GM18868 (cell line): Measurements from ENCODE around the gene CCDC177.
"Not testable (repeated sequence)": the region's sequence is repeated elsewhere in the genome, so short reads cannot be mapped to it uniquely, and the experiment has no call there.

Experiments used
- ATAC-seq: cut with Tn5 transposase; IDR thresholded peaks from one replicate; pipeline ENCODE4 v1.9.1; 2021; ENCODE audit warnings: mild to moderate bottlenecking, moderate library complexity; ENCODE audit not compliant: unreplicated experiment

The CCDC177 gene

DNA sequence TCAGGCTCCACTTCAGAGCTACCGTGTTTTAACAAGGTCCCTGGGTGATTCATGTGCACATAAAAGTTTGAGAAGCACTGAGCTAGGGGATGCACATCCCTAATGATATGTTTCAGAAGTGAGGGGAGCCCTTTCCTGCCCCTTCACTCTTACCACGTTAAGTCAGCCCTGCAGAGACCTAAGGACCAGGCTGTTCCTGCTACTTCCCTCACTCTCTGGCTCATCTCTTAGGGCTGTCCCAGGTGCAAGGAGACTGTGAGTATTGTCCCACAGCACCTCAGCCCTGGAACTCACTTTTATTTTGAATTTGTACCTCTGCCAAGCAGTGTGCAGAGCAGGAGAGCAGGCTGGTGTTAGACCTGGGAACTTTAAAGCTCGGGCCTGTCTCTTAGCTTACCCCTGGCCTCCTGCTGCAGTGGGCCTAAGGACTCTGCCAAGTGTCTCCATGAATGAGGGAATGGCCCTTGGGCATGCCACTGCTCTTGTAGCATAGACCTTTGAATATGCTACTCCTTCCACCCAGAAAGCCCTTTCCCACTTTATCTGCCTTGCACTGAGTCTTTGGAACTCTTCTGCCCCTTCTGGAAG is 25.7 kb upstream of the CCDC177 start:
- ATAC-seq = no peak

- ATAC-seq = not testable (repeated sequence)
Measured at GRCh38 chr14:69599431-69599830, 24.8 kb upstream of the CCDC177 start.

DNA sequence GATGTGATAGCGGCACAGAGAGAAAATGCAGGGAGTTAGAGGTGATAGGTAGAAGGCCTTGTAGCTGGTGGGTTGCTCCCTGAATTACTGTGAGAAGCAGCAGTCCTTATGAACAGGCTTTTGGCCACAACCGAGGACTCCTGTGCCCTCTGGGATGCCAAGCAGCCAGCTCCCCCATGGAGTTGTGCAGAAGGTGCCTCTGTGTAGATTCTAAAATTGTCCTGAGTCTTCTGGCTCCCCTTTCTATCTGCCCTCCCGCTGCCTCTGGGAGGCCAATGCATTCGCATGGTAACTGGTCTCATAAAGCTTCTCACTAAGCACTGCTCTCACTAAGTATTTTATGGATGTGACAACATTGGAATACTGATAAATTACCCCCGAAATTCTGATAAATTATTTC is 20.7 kb upstream of the CCDC177 start:
- no peak for ATAC-seq

DNA sequence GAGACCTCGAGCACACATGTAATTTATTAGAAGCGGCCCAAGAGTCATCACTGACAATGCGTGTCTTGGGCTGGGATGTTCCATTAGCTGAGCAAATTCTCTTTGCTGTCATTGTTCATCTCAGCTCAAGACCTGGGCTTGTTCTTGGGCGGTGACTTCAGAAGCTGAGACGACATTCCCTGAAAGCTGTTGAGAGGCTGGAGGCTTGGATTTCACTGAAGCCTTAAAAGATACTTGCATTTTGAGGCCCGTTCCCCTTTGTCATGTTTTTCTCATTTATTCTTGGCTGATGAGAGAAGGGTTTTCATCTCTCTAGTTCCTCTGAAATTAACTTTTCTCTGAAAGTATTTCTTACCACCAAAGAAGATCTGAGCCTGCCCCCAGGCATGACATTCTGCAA is 20.2 kb upstream of the CCDC177 start:
- ATAC-seq = no peak

DNA sequence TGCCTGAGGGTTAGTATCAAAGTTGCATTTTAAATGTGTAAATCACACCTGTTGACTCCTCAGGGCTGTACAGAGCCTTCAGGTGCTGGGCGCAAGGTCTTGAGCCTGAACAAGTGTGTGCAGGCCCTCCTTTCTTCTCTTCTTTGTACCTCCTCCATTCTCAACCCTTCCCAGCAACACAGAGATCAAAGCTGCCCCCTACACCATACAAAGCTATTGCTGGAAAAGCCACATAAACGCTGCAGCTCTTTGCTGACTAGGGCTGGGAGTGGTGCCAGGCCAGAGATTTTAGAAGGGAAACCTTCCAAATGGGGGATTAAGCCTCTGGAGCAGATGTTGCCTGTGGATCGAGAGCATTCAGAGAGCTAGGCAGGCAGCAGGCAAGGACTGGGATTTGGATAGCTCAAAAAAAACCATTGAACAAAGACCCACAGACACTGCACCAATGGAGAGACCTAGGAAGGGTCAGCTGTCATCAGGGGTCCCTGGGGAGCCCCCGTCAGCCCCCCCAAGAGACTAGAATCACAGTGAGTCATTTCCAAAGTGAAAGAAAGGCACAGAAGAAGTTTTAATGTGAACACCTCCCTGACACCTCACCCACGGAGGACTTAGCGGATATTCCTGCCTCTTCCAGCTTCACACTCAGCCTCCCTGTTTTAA is 18.5 kb upstream of the CCDC177 start:
- ATAC-seq = no peak

DNA sequence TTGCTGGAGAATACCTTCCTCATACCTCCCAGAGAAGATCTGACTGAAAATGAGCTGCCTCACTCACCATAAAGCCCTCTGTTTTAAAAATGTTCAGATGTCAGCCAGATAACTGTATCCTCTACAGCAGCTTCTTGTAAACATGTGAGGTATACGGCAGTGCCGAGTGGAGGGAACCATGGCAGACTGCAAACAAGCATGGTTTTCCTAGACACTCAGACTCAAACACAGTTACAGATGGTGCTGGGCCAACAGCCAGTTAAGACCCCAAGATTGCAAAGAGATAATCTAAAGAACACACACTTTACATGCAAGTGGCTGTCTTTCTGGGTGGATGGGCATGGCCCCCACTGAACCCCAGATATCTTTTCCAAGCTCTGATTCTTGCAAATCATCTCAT is 16.6 kb upstream of the CCDC177 start:
- no peak for ATAC-seq

GRCh38 chr14:69587389-69587788 is 12.7 kb upstream of the CCDC177 start:
- ATAC-seq = no peak

DNA sequence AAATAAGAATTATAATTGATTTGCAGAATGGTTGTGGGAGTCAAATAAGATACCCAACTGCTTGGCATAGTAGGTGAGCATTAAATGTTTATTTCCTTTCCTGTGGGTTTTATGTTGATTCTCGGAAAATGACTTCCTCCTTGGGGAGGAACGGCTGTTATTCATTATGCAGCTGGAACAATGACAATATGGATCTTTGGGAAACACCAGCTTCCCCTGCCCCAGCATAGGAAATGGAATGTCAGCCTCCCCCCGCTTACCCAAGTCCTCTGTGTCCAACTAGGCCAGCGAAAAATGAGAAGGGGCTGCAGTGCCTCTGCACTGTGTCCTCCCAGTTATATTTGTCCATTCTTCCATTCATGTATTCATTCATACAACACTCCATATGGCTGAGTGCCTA is 11.7 kb upstream of the CCDC177 start:
- ATAC-seq = no peak

- no peak for ATAC-seq
Measured at GRCh38 chr14:69584389-69584788, 9.7 kb upstream of the CCDC177 start.

DNA sequence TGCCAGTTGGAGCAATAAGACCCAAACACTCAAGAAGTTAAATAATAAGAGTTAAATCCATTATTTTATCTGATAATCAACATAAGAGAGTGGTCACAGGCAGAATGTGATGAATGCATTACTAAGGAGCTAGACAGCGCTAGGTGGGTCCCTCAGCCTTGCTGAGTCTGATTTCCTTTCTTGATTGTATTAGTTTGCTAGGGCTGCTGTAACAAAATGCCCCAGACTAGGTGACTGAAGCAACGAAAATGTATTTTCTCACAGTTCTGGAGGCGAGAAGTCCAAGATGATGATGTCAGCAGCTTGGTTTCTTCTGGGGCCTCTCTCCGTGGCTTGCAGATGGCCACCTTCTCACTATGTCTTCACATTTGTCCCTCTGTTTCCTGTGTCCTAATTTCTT is 8.2 kb upstream of the CCDC177 start:
- ATAC-seq = no peak

DNA sequence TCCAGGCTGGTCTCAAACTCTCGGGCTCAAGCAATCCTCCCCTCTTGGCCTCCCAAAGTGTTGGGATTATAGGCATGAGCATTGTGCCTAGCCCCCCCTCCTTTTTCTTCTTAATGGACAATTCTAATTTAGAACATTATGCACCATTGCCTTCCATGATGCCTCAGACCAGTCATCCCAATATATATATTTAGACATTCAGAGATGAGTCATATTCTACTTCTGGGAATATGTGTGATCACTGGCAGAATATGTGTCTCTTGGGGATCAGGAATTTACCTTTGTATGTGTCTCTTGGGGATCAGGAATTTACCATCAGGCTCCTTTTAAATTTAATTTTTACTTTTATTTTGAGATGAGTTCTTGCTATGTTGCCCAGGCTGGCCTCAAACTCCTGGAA is 7.5 kb upstream of the CCDC177 start:
- ATAC-seq = no peak

GRCh38 chr14:69581316-69581935 is 6.8 kb upstream of the CCDC177 start:
- no peak for ATAC-seq

GRCh38 chr14:69580009-69580577 is 5.4 kb upstream of the CCDC177 start:
- ATAC-seq = no peak

DNA sequence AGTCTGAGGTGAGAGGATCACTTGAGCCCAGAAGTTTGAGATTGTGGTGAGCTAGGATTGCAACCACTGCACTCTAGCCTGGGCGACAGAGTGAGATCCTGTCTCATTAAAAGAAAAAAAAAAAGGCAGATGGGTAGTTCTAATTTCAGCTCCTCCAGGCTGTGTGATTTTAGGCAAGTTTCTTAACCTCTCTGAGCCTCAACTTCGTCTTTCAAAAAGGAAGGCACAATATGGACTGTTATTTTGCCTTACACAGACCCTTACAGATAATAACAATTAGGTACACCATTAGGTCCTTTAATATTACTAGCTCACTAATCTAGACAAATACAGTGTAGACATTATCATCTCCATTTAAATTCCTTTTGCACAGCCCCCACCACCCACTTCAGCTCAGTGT is 4.8 kb upstream of the CCDC177 start:
- no peak for ATAC-seq

DNA sequence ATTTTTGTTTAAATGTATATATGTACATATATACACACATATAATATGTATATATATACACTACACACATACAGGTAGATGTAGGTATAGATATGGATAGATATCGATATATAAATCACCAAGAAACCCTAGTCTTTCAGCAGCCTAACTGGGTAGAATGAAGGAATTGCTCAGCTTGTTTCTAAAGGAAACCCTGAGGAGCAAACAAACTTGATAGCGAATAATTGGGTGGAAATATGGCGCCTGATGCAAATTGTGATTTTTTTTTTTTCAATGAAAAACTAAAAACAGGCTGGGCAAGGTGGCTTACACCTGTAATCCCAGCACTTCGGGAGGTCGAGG is 254 bp upstream of the CCDC177 start:
- ATAC-seq = no peak

- ATAC-seq = no peak
Measured at GRCh38 chr14:69573831-69574262, 824 bp downstream of the CCDC177 start.

- no peak for ATAC-seq
Measured at GRCh38 chr14:69573205-69573830, 1.4 kb downstream of the CCDC177 start.

- ATAC-seq = no peak
Measured at GRCh38 chr14:69572841-69573135, 1.9 kb downstream of the CCDC177 start.

GRCh38 chr14:69572030-69572840 is 2.4 kb downstream of the CCDC177 start:
- no peak for ATAC-seq

DNA sequence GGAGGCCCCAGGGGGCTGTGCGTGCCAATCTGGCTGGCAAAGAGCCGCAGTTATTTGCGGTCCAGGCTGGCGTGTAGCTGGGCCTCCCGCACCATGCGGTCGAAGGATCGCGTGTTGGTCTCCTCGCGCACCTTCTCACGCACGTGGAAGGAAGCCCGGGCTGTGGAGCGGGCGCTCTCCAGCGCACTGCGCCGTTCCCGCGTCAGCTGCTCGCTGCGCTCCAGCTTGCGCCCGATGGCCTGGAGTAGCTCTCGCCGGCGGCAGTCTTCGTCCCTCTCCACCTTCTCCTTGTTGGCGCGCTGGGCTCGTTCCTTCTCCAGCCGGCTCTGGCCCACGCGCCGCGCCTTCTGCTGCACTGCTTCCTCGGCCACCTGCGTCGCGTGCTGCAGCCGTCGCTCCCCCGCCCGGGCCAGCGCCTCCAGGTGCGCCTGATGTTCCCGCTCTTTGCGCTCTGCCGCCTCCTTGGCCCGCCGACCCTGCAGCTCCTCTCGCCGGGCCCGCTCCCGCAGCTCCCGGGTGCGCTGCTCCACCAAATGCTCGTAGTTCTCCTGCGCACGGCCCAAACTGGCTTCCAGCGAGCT is 3.1 kb downstream of the CCDC177 start:
- no peak for ATAC-seq

DNA sequence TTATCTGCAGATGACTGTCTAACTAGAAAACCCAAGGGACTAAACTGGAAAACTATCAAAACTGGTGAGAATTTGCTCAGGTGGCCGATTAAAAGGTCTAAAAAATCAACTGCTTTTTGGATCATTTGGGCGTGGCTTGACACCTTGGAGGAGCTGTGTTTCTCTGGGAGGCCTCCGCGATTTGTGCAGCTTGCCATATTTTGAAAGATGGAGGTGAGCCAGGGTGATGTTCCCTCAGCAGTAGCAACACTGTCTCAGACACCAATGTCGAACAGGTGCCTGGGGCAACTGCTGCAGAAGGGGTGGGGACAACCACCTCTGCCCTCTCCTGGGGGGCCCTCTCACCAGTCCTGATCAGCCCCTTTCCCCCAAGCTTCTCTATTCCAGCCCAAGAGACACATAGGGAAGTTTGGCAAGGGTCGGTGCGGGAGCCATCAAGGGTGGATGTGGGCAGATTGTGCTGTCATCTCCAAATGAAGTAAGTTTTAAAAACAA is 3.8 kb downstream of the CCDC177 start:
- ATAC-seq = no peak
